GM21390 (cell line): ENCODE data around the gene YRDC.
"Not testable (repeated sequence)": the region's sequence is repeated elsewhere in the genome, so short reads cannot be mapped to it uniquely, and the experiment has no call there.

ENCODE experiments used
- ATAC-seq: cut with Tn5 transposase; IDR thresholded peaks from one replicate; pipeline ENCODE4 v1.9.1; 2021; ENCODE audit not compliant: unreplicated experiment

Gene YRDC

GRCh38 chr1:37776946-37777516 lies 31.0 kb downstream of the YRDC start:
- ATAC-seq = no peak

DNA sequence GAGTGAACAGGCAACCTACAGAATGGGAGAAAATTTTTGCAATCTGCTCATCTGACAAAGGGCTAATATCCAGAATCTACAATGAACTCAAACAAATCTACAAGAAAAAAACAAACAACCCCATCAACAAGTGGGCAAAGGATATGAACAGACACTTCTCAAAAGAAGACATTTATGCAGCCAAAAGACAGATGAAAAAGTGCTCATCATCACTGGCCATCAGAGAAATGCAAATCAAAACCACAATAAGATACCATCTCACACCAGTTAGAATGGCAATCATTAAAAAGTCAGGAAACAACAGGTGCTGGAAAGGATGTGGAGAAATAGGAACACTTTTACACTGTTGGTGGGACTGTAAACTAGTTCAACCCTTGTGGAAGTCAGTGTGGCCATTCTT lies 36.6 kb downstream of the YRDC start:
- not testable (repeated sequence) for ATAC-seq

- ATAC-seq = no peak
Observed at GRCh38 chr1:37767488-37767887, 40.5 kb downstream of the YRDC start.

DNA sequence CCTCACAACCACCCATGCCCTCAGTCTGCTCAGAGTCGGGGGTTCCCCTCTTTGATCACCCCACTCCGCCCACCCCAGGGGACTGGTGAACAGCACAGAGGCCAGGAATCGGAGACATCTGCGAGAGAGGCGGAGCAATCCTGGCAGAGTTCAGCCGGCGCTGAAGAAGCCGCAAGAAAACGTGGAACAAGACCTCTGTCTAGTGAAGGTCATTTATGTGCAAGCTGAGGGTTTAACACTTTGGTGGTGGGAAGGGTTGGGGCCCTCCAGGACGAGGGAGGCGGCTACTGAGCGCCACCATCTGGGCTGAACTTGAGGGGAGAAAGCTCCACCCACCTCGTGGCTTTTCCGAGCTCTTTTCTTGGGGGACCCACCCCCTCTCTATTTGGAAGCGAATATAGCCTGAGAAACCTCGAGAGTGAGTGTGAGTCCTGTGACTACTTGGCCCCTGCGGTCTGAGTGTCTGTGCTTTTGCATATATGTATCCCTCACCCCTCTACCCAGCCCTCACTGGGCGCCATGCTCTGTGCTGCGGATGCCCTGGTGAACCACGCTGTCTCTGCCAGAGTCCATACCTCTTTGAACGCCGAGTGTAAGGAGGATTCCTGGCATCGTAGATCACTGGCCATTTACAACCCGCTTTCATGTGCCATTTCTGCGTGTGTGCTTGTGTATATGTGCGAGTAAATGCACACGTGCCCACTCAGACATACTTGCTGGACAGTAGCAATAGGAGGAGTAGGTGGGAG lies 41.9 kb downstream of the YRDC start:
- no peak for ATAC-seq

DNA sequence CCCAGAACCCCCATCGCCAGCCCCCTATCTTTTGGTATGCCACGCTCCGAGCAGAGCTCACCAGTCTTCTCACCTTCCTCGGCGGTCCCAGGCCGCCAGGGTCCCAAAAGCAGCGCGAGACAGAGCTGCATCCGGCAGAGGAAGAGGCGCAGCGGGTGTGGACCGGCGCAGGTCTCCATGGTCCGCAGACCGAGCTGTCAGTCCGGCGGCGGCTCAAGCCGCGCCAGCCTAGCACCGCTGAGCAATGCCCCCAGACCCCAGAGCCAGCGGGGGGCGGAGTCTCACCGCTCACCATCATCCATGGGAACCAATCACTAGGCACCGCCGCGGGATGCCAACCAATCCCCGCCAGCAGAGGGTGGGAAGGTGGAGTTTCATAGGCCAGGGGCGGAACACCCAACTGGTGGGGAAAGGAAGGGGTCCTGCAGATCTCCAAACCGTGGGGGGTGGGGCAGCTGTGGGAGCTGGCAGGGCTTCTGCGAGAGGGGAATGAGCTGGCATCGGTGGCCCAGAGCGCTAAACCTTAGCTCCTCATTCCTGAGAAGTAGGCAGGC lies 43.0 kb downstream of the YRDC start, which contains the start of gene EPHA10:
TSS of gene EPHA10 (minus strand) at position 233 of the 554 bp plus-strand sequence. CDS start at position 179, 54 bp downstream.
- ATAC-seq = no peak

- ATAC-seq = no peak
Observed at GRCh38 chr1:37764414-37764825, 43.6 kb downstream of the YRDC start.

DNA sequence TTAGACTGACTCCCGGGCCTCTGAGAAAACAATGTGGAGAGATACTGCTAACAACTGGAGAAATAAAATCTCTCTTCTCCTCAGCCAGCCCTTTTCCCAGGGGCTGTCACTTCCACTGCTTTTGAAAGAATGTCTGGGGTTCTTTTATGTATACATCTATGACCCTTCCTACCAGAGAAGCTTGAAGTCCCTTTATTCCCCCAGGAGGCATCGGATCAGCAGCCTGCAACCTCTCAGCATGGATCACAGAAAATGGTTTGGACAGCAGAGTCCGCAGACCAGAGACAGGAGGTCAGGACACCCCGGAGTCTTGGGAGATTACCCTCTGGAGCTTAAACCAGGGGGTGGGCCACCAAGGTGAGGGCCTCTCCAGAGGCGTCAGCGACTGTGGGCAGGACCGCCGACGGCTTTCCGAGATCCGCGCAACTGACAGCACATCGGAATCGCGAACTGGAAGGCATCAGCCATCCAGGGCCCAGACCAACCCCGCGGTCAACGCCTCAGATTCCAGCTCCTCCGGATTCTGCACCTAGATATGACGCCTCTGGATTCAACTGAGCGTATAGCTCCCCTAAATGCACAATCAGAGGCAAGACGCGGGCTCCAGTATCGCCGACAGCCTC lies 44.1 kb downstream of the YRDC start:
- no peak for ATAC-seq

DNA sequence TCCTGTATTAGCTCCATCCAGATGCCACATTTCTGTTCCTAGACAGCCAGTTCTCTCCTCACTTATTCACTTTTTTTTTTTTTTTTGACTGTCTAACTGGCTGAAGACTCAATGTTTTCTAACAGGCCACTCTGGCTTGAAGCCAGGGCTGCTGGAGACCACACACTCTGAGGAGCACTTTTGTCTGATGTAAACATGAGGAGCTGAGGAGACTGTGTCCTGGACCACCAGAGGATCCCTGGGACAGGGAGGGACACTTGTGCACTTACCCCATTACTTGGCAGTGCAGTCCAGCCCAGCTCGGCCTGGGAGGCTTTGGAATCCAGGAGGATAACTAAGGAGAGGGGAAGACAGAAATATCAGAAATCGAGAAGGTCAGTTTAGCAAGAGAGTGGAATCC lies 45.5 kb downstream of the YRDC start:
- ATAC-seq = no peak

DNA sequence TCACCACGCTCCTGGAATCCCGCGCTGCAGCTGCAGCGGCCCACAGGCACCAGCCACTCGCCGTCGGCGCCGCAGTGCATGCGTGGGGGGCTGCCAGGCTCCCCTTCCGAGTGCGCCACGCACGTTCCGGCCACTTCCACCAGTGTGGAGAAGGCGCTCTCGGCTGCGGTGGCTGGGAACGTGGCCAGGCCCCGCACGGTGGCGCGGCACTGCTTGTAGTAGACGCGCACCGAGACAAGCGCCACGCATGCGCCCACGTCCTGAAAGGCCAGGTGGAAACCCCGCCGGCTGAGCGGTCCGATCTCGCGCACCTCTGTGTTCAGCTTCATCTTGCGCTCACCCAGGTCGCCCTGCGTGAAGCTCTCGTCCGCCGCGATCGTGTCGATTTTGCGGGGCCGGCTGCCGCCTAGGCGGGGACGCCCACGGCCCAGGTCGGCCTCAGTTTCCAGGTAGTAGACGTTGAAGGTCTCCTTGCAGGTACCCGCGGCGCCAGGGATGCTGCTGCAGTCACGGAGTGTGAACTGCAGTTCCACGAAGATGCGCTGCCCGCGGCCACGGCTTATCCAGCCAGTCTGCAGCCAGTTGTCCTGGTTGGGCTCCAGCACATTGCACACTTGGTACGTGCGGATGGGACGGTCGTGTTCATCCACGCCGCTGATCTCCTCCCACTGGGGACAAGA lies 46.5 kb downstream of the YRDC start:
- ATAC-seq = no peak

DNA sequence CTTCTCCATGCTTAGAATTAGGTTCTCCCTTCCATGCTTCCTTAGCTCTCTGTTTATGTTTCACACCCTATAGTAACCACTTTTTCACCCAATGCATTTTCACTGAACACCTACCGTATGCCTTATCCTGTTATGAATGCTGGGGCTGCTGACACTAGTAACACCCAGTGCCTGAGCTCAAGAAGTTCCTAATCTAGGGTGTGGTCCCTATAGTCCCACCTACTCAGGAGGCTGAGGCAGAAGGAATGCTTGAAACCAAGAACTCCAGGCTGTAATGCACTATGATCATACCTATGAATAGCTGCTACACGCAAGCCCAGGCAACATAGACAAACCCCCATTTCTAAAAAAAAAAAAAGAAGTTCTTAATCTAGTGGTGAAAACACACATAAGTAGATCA lies 48.6 kb downstream of the YRDC start:
- no peak for ATAC-seq

- ATAC-seq = no peak
Observed at GRCh38 chr1:37755951-37756560, 52.0 kb downstream of the YRDC start.

GRCh38 chr1:37755290-37755689 lies 52.7 kb downstream of the YRDC start:
- ATAC-seq = no peak

DNA sequence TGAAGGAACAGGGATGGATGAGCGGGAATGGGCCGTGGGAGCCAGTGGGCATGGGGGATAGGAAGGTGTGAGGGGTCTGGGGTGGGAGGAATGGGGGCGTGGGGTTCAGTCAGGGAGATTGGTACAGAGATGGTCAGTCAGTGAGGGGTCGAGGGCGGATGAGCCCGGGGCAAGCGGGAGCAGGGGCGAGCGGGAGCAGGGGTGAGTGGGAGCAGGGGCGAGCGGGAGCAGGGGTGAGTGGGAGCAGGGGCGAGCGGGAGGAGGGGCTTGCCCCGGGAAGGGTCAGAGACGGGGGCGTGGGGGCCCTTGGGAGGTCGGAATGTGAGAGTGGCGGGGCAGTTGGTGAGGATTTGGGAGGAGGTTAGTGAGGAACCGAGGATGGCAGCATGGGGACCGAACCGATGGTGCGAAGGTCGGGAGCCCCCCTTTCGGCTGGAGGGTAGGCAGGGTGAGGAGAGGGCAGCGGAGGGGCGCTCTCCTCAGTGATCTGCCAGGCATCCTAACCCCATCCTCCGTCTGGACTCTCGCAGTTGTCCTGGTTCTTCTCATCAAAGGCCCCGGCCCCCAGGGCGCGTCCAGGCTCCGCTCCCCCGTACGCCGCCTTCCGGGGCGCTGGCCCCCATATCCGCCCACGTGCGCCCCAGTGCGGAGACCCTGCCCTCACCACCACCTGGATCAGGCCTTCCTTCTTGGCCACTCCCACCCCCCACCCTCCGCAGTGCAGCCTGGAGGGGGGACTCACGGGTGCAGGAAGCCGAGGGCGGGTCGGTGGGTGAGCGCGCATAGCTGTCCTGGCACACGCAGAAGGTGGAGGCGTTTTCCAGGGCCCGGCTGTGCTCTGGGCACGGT lies 54.3 kb downstream of the YRDC start:
- no peak for ATAC-seq
